ENCODE results near the gene NR2E3.

DNA sequence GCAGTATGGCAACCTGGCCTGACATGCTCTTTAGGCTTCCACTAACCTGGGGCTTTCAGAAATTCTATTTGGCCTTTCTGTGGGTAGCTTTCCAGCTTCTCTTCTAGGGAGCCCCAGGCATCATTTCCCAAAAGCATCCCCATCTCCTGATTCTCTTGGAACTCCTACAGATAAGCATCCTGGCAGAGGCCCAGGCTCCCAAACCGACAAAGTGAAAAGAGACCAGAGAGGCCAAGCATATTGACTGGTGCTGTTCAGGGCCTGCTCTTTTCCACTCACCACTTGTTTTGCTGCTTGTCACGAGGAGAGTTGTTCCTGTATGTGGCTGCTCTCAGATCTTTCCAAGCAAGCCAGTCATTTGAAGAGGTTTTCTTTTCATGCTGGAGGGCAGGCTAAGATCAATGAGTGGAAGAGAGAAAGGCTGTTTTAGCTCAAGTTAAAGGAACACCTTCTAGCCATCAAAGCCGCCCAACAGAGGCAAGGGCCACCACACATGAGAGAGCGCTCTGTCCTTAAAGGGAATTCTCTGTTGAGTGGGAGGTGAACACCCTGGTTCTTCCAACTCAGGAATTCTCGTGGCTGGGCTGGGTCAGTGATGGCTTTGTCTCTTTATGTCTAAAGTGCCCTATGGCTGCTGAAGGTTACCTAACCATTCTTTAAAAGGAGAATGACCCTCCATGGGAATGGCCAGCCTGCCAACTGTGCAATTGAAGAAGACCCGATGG lies 31.1 kb upstream of the NR2E3 start:
- TF ChIP-seq EZH2 (IDR thresholded peaks at IDR 0.05; ENCODE audit: borderline replicate concordance, low read length), result no peak
- TF ChIP-seq, protein P1, sequence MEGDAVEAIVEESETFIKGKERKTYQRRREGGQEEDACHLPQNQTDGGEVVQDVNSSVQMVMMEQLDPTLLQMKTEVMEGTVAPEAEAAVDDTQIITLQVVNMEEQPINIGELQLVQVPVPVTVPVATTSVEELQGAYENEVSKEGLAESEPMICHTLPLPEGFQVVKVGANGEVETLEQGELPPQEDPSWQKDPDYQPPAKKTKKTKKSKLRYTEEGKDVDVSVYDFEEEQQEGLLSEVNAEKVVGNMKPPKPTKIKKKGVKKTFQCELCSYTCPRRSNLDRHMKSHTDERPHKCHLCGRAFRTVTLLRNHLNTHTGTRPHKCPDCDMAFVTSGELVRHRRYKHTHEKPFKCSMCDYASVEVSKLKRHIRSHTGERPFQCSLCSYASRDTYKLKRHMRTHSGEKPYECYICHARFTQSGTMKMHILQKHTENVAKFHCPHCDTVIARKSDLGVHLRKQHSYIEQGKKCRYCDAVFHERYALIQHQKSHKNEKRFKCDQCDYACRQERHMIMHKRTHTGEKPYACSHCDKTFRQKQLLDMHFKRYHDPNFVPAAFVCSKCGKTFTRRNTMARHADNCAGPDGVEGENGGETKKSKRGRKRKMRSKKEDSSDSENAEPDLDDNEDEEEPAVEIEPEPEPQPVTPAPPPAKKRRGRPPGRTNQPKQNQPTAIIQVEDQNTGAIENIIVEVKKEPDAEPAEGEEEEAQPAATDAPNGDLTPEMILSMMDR (IDR thresholded peaks at IDR 0.05; ENCODE audit: low read length), result no peak
